GM23338 (cell line): ENCODE results near the gene ZNF630. TPM values are rescaled to one million over a fixed set of nuclear protein-coding genes. Genes with fewer than 3 reads are reported as not detected.

Experiments
- ATAC-seq: fragments of 200-7000 bp; cut with Tn5 transposase; 3 replicates; pipeline ENCODE4 v1.9.1; 2020
- DNase-seq: peaks from one replicate; pipeline ENCODE4 v3.0.0-alpha.2; 2015; ENCODE audit warnings: low spot score
- H2AFZ ChIP-seq: fragments of 200-600 bp; sonication (generic); 2 replicates; pipeline ENCODE4 v1.8.0; 2016; ENCODE audit warnings: antibody characterized with exemption, mild to moderate bottlenecking, moderate library complexity
- H3F3A ChIP-seq: fragments of 200-600 bp; sonication (generic); replicated peaks from 2 replicates; pipeline ENCODE4 v1.8.0; 2017; ENCODE audit warnings: antibody characterized with exemption, mixed run types, low read depth
- H3K27ac ChIP-seq: fragments of 200-600 bp; sonication (generic); 2 replicates; pipeline ENCODE4 v1.6.1; 2016; ENCODE audit warnings: low read depth
- H3K27me3 ChIP-seq: fragments of 200-600 bp; sonication (generic); 2 replicates; pipeline ENCODE4 v1.8.0; 2016; ENCODE audit warnings: mild to moderate bottlenecking, mixed run types, moderate library complexity; ENCODE audit not compliant: insufficient read depth
- H3K36me3 ChIP-seq: fragments of 200-600 bp; sonication (generic); 2 replicates; pipeline ENCODE4 v1.8.0; 2016; ENCODE audit warnings: mild to moderate bottlenecking; ENCODE audit not compliant: insufficient read depth
- H3K4me1 ChIP-seq: fragments of 200-600 bp; sonication (generic); 2 replicates; pipeline ENCODE4 v1.8.0; 2016; ENCODE audit warnings: mild to moderate bottlenecking, moderate library complexity; ENCODE audit not compliant: insufficient read depth
- H3K4me2 ChIP-seq: fragments of 200-600 bp; sonication (generic); 2 replicates; pipeline ENCODE4 v1.7.1; 2017; ENCODE audit warnings: mixed run types
- H3K4me3 ChIP-seq: fragments of 200-600 bp; sonication (generic); 2 replicates; pipeline ENCODE4 v1.6.1; 2016; ENCODE audit warnings: mixed run types
- H3K79me2 ChIP-seq: fragments of 200-600 bp; sonication (generic); replicated peaks from 2 replicates; pipeline ENCODE4 v1.8.0; 2017; ENCODE audit warnings: mild to moderate bottlenecking; ENCODE audit not compliant: insufficient read depth
- H3K9me2 ChIP-seq: fragments of 200-600 bp; sonication (generic); 2 replicates; pipeline ENCODE4 v1.8.0; 2017; ENCODE audit not compliant: insufficient read depth
- H4K20me1 ChIP-seq: fragments of 200-600 bp; sonication (generic); replicated peaks from 2 replicates; pipeline ENCODE4 v1.8.0; 2017; ENCODE audit warnings: mild to moderate bottlenecking; ENCODE audit not compliant: insufficient read depth
- H3K27ac Mint-ChIP-seq: 2 replicates; pipeline ENCODE4 v1.8.0; 2020; ENCODE audit warnings: inconsistent platforms, mild to moderate bottlenecking, moderate library complexity, mixed read lengths
- H3K27me3 Mint-ChIP-seq: 3 replicates; pipeline ENCODE4 v1.8.0; 2022; ENCODE audit warnings: low read depth, mild to moderate bottlenecking, moderate library complexity, mixed read lengths, inconsistent platforms; ENCODE audit not compliant: insufficient read depth, poor library complexity
- H3K36me3 Mint-ChIP-seq: 3 replicates; pipeline ENCODE4 v1.8.0; 2021; ENCODE audit warnings: low read depth, mild to moderate bottlenecking, inconsistent platforms, moderate library complexity, mixed read lengths
- H3K4me1 Mint-ChIP-seq: 3 replicates; pipeline ENCODE4 v1.8.0; 2020; ENCODE audit warnings: mild to moderate bottlenecking, inconsistent platforms, mixed read lengths
- H3K4me3 Mint-ChIP-seq: 3 replicates; pipeline ENCODE4 v1.8.0; 2021; ENCODE audit warnings: moderate library complexity, mild to moderate bottlenecking, inconsistent platforms, mixed read lengths
- H3K9me3 Mint-ChIP-seq: 3 replicates; pipeline ENCODE4 v1.8.0; 2020; ENCODE audit warnings: moderate library complexity, mild to moderate bottlenecking, inconsistent platforms, mixed read lengths
- CREB1 ChIP-seq: fragments of 250-450 bp; sonication (Bioruptor Pico); IDR thresholded peaks from 2 replicates; pipeline ENCODE4 v1.5.0; 2020; ENCODE audit warnings: low read depth, mild to moderate bottlenecking, moderate library complexity
- CTCF ChIP-seq, 2 experiments: fragments of 200-600 bp in 1 of 2; sonication (generic) in 1 of 2; conservative IDR thresholded peaks; 2 replicates each; pipeline versions ENCODE4 v1.5.1 to v1.6.1; 2016 to 2017; ENCODE audit warnings: antibody characterized with exemption in 2 of 2, low read depth in 2 of 2, mild to moderate bottlenecking in 2 of 2, moderate library complexity in 1 of 2
- ETS1 ChIP-seq: IDR thresholded peaks from 2 replicates; pipeline ENCODE4 v1.6.1; 2016; ENCODE audit warnings: antibody characterized with exemption
- EZH2 ChIP-seq: fragments of 200-600 bp; sonication (generic); IDR thresholded peaks from one replicate; pipeline ENCODE4 v1.8.0; 2017; ENCODE audit warnings: antibody characterized with exemption, mild to moderate bottlenecking, low read depth; ENCODE audit not compliant: unreplicated experiment
- EZH2phosphoT487 ChIP-seq: fragments of 200-600 bp; sonication (generic); IDR thresholded peaks from one replicate; pipeline ENCODE4 v1.8.1; 2018; ENCODE audit warnings: antibody characterized with exemption; ENCODE audit not compliant: unreplicated experiment
- JUNB ChIP-seq: IDR thresholded peaks from one replicate; pipeline ENCODE4 v1.6.1; 2016; ENCODE audit warnings: antibody characterized with exemption; ENCODE audit not compliant: unreplicated experiment
- NANOG ChIP-seq: IDR thresholded peaks from 2 replicates; pipeline ENCODE4 v1.6.1; 2016; ENCODE audit warnings: antibody characterized with exemption, borderline replicate concordance
- POLR2AphosphoS5 ChIP-seq: IDR thresholded peaks from 2 replicates; pipeline ENCODE4 v1.6.1; 2016; ENCODE audit warnings: antibody characterized with exemption, low read depth
- STAT1 ChIP-seq: IDR thresholded peaks from one replicate; pipeline ENCODE4 v1.6.1; 2016; ENCODE audit warnings: antibody characterized with exemption; ENCODE audit not compliant: unreplicated experiment
- ZNF331 ChIP-seq: fragments of 250-450 bp; sonication (Bioruptor Pico); IDR thresholded peaks from 2 replicates; pipeline ENCODE4 v1.5.0; 2020; ENCODE audit warnings: low read depth, mild to moderate bottlenecking, moderate library complexity
- ZNF462 ChIP-seq: fragments of 250-450 bp; sonication (Bioruptor Pico); IDR thresholded peaks from 2 replicates; pipeline ENCODE4 v1.5.0; 2020; ENCODE audit warnings: mild to moderate bottlenecking, moderate library complexity
- long read RNA-seq: library from polyadenylated mRNA; unstranded; transcript quantifications from one replicate; pipeline ENCODE4 v2.0.0, GENCODE V29; 2020; ENCODE audit not compliant: unreplicated experiment
- polyA plus RNA-seq: library from polyadenylated mRNA; unstranded; fragments of >200 nt; fragmentation: Nextera tagmentation; extraction: Ambion mirVana; gene quantifications from 2 replicates; pipeline ENCODE4 v1.2.1, GENCODE V29; 2016
- total RNA-seq: library from RNA; depleted of rRNA; stranded (reverse); fragments of >200 nt; shearing (Covaris generic); gene quantifications from 2 replicates; pipeline ENCODE4 v1.2.3, GENCODE V29; 2014; rRNA removed

ZNF630 gene
- 1.6 and 2.2 TPM in 2 replicates for total RNA-seq
- polyA plus RNA-seq: 0.95 and 1.2 TPM in 2 replicates
- long read RNA-seq: 0 reads

GRCh38 chrX:48071064-48071985, at the start of gene ZNF630:
Gene ZNF630, minus strand, starts transcription at chrX:48071640. Its CDS starts 4,754 bp downstream, at chrX:48066886.
- no peaks in the 10 kb centered on the region; the same call in 2 of the 3 replicates for H3K9me3 Mint-ChIP-seq
- H3K27ac ChIP-seq: peak within 1 kb of the TSS; percentile 81

More at GRCh38 chrX:48071064-48071985, at the start of gene ZNF630:
- Mint-ChIP-seq H3K27me3 (peaks cover 6% of the 10 kb centered on the region), H3K36me3 (no peaks in the 10 kb centered on the region), H3K4me1 (0 out of 3 replicates have a peak, but pooled peaks cover 5% of the 10 kb centered on the region), H3K4me3 (peak within 1 kb of the TSS; percentile 91), H3K27ac (peak within 1 kb of the TSS; percentile 89)
- no peak for TF ChIP-seq STAT1
- TF ChIP-seq ZNF331 (CRISPR knock-in tag): no peak
- TF ChIP-seq ZNF462: no peak
- no peak for TF ChIP-seq NANOG
- no peak for TF ChIP-seq JUNB
- TF ChIP-seq POLR2AphosphoS5: 0 out of 2 replicates have a peak, but pooled peaks have one; percentile 3
- no peak for TF ChIP-seq CTCF (conservative IDR thresholded peaks at IDR 0.05; ENCODE audit: low read depth in 2 of 2)
- TF ChIP-seq ETS1: no peak
- TF ChIP-seq EZH2phosphoT487: no peak
- 0 out of 2 replicates have a peak, but pooled peaks have one; percentile 43 for TF ChIP-seq CREB1 (CRISPR knock-in tag)
- TF ChIP-seq EZH2: no peak
- Histone ChIP-seq H3K4me3 (peak within 1 kb of the TSS; percentile 81), H2AFZ (peak within 1 kb of the TSS; percentile 94), H3K27me3 (no peaks in the 10 kb centered on the region), H3F3A (no peaks in the 10 kb centered on the region), H3K4me1 (no peaks in the 10 kb centered on the region), H4K20me1 (no peaks in the 10 kb centered on the region), H3K9me2 (no peaks in the 10 kb centered on the region), H3K36me3 (no peaks in the 10 kb centered on the region), H3K4me2 (peak within 1 kb of the TSS; percentile 77), H3K79me2 (no peaks in the 10 kb centered on the region)
- ATAC-seq (peak; percentile 97), DNase-seq (peak; percentile 82)
